ENCODE results near the gene ZNF689. TPM values are rescaled to one million over a fixed set of nuclear protein-coding genes. Genes with fewer than 3 reads are reported as not detected.
A peak's percentile ranks its signal among the peaks of the same experiment; 100 is the strongest.

Gene ZNF689
- total and polyA plus RNA-seq, 2 of the 13 experiments (the other 11 are each of a cell fraction or from before 2014, with no cell fraction given): 9.7 to 19.5 TPM

GRCh38 chr16:30558789-30559377 lies 51.3 kb downstream of the ZNF689 start (continued):
- TF ChIP-seq ZNF12 (CRISPR knock-in tag; IDR thresholded peaks at IDR 0.05): no peak
- 0 out of 2 replicates have a peak, but pooled peaks have one; percentile 76 for TF ChIP-seq ZNF615 (CRISPR knock-in tag; IDR thresholded peaks at IDR 0.05; ENCODE audit: borderline replicate concordance)
- TF ChIP-seq JARID2 (CRISPR knock-in tag; IDR thresholded peaks at IDR 0.05; ENCODE audit: insufficient replicate concordance): no peak
- peak; percentile 22; the same call in 1 of the 2 replicates for TF ChIP-seq ZNF180 (CRISPR knock-in tag; IDR thresholded peaks at IDR 0.05; ENCODE audit: borderline replicate concordance, low read depth)
- TF ChIP-seq GATAD1 (CRISPR knock-in tag; IDR thresholded peaks at IDR 0.05): no peak
- no peak for TF ChIP-seq TBX2 (CRISPR knock-in tag; IDR thresholded peaks at IDR 0.05; ENCODE audit: borderline replicate concordance)
- no peak for TF ChIP-seq ZNF652 (CRISPR knock-in tag; IDR thresholded peaks at IDR 0.05; ENCODE audit: borderline replicate concordance, low read depth)
- TF ChIP-seq SMARCE1 (IDR thresholded peaks at IDR 0.05; ENCODE audit: borderline replicate concordance): no peak
- no peak for TF ChIP-seq ZNF619 (CRISPR knock-in tag; IDR thresholded peaks at IDR 0.05)
- TF ChIP-seq ZNF451 (CRISPR knock-in tag; IDR thresholded peaks at IDR 0.05): no peak
- no peak for TF ChIP-seq NFIC (IDR thresholded peaks at IDR 0.05; ENCODE audit: low read length)
- peak; percentile 96 for TF ChIP-seq ZMYM2 (CRISPR knock-in tag; IDR thresholded peaks at IDR 0.05)
- no peak for TF ChIP-seq ZNF567 (CRISPR knock-in tag; IDR thresholded peaks at IDR 0.05; ENCODE audit: borderline replicate concordance)
- TF ChIP-seq ARNT (IDR thresholded peaks at IDR 0.05): no peak
- peak; percentile 24 for TF ChIP-seq SRSF1 (optimal IDR thresholded peaks at IDR 0.05; ENCODE audit: low read depth, low read length)
- TF ChIP-seq, protein P1, sequence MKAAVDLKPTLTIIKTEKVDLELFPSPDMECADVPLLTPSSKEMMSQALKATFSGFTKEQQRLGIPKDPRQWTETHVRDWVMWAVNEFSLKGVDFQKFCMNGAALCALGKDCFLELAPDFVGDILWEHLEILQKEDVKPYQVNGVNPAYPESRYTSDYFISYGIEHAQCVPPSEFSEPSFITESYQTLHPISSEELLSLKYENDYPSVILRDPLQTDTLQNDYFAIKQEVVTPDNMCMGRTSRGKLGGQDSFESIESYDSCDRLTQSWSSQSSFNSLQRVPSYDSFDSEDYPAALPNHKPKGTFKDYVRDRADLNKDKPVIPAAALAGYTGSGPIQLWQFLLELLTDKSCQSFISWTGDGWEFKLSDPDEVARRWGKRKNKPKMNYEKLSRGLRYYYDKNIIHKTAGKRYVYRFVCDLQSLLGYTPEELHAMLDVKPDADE (CRISPR knock-in tag; IDR thresholded peaks at IDR 0.05): no peak
- TF ChIP-seq MED13 (CRISPR knock-in tag; IDR thresholded peaks at IDR 0.05): peak; percentile 5; the same call in 1 of the 2 replicates
- TF ChIP-seq MXD4 (CRISPR knock-in tag; IDR thresholded peaks at IDR 0.05): no peak
- TF ChIP-seq, protein P2, sequence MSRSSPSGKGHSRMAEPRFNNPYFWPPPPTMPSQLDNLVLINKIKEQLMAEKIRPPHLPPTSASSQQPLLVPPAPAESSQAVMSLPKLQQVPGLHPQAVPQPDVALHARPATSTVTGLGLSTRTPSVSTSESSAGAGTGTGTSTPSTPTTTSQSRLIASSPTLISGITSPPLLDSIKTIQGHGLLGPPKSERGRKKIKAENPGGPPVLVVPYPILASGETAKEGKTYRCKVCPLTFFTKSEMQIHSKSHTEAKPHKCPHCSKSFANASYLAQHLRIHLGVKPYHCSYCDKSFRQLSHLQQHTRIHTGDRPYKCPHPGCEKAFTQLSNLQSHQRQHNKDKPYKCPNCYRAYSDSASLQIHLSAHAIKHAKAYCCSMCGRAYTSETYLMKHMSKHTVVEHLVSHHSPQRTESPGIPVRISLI (CRISPR knock-in tag; IDR thresholded peaks at IDR 0.05; ENCODE audit: borderline replicate concordance): peak; percentile 3; the same call in 1 of the 2 replicates
- peak; percentile 13; the same call in 1 of the 2 replicates for TF ChIP-seq CCDC6 (CRISPR knock-in tag; IDR thresholded peaks at IDR 0.05)
- no peak for TF ChIP-seq ZNF720 (CRISPR knock-in tag; IDR thresholded peaks at IDR 0.05)
- no peak for TF ChIP-seq SAFB2 (CRISPR knock-in tag; IDR thresholded peaks at IDR 0.05; ENCODE audit: borderline replicate concordance, low read depth)
- TF ChIP-seq ZBTB42 (CRISPR knock-in tag; IDR thresholded peaks at IDR 0.05): 0 out of 2 replicates have a peak, but pooled peaks have one; percentile 39
- peak; percentile 9; the same call in 1 of the 2 replicates for TF ChIP-seq ZNF891 (CRISPR knock-in tag; IDR thresholded peaks at IDR 0.05)
- TF ChIP-seq ZSCAN29 (CRISPR knock-in tag; conservative IDR thresholded peaks at IDR 0.05): no peak
- TF ChIP-seq KLF16 (CRISPR knock-in tag; IDR thresholded peaks at IDR 0.05): no peak
- no peak for TF ChIP-seq ZNF3 (CRISPR knock-in tag; IDR thresholded peaks at IDR 0.05)
- no peak for TF ChIP-seq ZNF549 (CRISPR knock-in tag; IDR thresholded peaks at IDR 0.05)
- no peak for TF ChIP-seq CEBPG (CRISPR knock-in tag; IDR thresholded peaks at IDR 0.05)

Measured in HepG2 (cell line).